Endothelial cell of umbilical vein (primary cell): ENCODE measurements around the gene PPP1R1B. TPM values are rescaled to one million over a fixed set of nuclear protein-coding genes. Genes with fewer than 3 reads are reported as not detected.

Source experiments
- BruUV-seq: library from RNA; stranded (reverse); fragments of 400-500 nt; replicated peaks from 2 replicates; lab custom pipeline; 2021; lab: Mats Ljungman, UMichigan
- CTCF ChIA-PET: fragments of 300-600, 350-600 bp; sonication (Branson Sonifier 250); formaldehyde crosslinking; loops from one replicate; lab custom pipeline; 2021; ENCODE audit warnings: antibody characterized with exemption, inconsistent platforms; lab: Charles Lee
- POLR2A ChIA-PET: fragments of 300-600, 350-600 bp; sonication (Branson Sonifier 250); formaldehyde crosslinking; loops from one replicate; lab custom pipeline; 2021; ENCODE audit warnings: antibody characterized with exemption, inconsistent platforms; lab: Charles Lee
- DNase-seq: peaks from one replicate; pipeline ENCODE4 v3.0.0-alpha.2; 2011; ENCODE audit warnings: low read depth, low spot score
- FAIRE-seq: peaks from 2 replicates; lab custom pipeline; 2011; peaks lifted over from hg19 to GRCh38; lab: Jason Lieb, UNC
- H2AFZ ChIP-seq: 2 replicates; pipeline ENCODE4 v1.6.0; 2012; ENCODE audit warnings: low read depth, low read length, control low read depth, inconsistent platforms
- H3K27ac ChIP-seq: 2 replicates; pipeline ENCODE4 v1.5.1; 2011; ENCODE audit warnings: low read depth, mild to moderate bottlenecking, control low read depth, low read length, moderate library complexity; ENCODE audit not compliant: insufficient read depth
- H3K27me3 ChIP-seq, 2 experiments: 2 replicates each; pipeline versions ENCODE4 v1.6.0 to v1.6.1; 2011; ENCODE audit warnings: low read length in 2 of 2, mixed read lengths in 1 of 2; ENCODE audit not compliant: control insufficient read depth in 2 of 2, insufficient read depth in 2 of 2
- H3K36me3 ChIP-seq, 2 experiments: 2 replicates in 1 of 2; 3 replicates in 1 of 2; pipeline ENCODE4 v1.5.1; 2011; ENCODE audit warnings: low read length in 2 of 2, mild to moderate bottlenecking in 1 of 2, moderate library complexity in 1 of 2; ENCODE audit not compliant: control insufficient read depth in 2 of 2, insufficient read depth in 2 of 2; ENCODE audit errors: extremely low read depth in 1 of 2
- H3K4me1 ChIP-seq: 3 replicates; pipeline ENCODE4 v1.5.1; 2011; ENCODE audit warnings: mild to moderate bottlenecking, low read length; ENCODE audit not compliant: control insufficient read depth, insufficient read depth; ENCODE audit errors: extremely low read depth
- H3K4me2 ChIP-seq: 2 replicates; pipeline ENCODE4 v1.6.1; 2011; ENCODE audit warnings: low read length, control low read depth, mixed read lengths; ENCODE audit not compliant: insufficient read depth
- H3K4me3 ChIP-seq, 3 experiments: fragments of 200-600 bp in 1 of 3; sonication (generic), shearing (Covaris generic) in 1 of 3; replicated peaks in 1 of 3; 2 replicates each; pipeline ENCODE4 v1.5.1; 2011 to 2016; ENCODE audit warnings: control low read depth in 3 of 3, low read length in 3 of 3, mild to moderate bottlenecking in 2 of 3, inconsistent platforms in 1 of 3, low read depth in 1 of 3, moderate library complexity in 1 of 3; ENCODE audit not compliant: insufficient read depth in 1 of 3
- H3K79me2 ChIP-seq: 2 replicates; pipeline ENCODE4 v1.6.0; 2012; ENCODE audit warnings: low read length, inconsistent platforms; ENCODE audit not compliant: control insufficient read depth, insufficient read depth
- H3K9ac ChIP-seq: replicated peaks from 2 replicates; pipeline ENCODE3; 2011; ENCODE audit warnings: low read length, control low read depth; ENCODE audit not compliant: insufficient read depth; ENCODE audit errors: extremely low read depth
- H3K9me1 ChIP-seq: replicated peaks from 3 replicates; pipeline ENCODE4 v1.6.0; 2011; ENCODE audit warnings: mild to moderate bottlenecking, low read length; ENCODE audit not compliant: control insufficient read depth, insufficient read depth; ENCODE audit errors: extremely low read depth
- H3K9me3 ChIP-seq: replicated peaks from 2 replicates; pipeline ENCODE4 v1.5.1; 2012; ENCODE audit warnings: low read length, inconsistent platforms; ENCODE audit not compliant: control insufficient read depth, insufficient read depth
- H4K20me1 ChIP-seq: replicated peaks from 2 replicates; pipeline ENCODE3; 2011; ENCODE audit warnings: mild to moderate bottlenecking, low read length; ENCODE audit not compliant: control insufficient read depth, insufficient read depth; ENCODE audit errors: extremely low read depth
- CTCF ChIP-seq, 2 donors: IDR thresholded peaks; 1 replicate in 1 of 2; 2 replicates in 1 of 2; pipeline ENCODE4 v1.5.1; 2011; ENCODE audit warnings: low read length in 2 of 2, mild to moderate bottlenecking in 2 of 2, moderate library complexity in 2 of 2, control low read depth in 1 of 2, inconsistent platforms in 1 of 2, low read depth in 1 of 2; ENCODE audit not compliant: insufficient read depth in 1 of 2; ENCODE audit errors: extremely low read depth in 1 of 2
- EZH2 ChIP-seq: IDR thresholded peaks from 2 replicates; pipeline ENCODE4 v1.6.1; 2012; ENCODE audit warnings: borderline replicate concordance, low read depth, mild to moderate bottlenecking, moderate library complexity, low read length, inconsistent platforms; ENCODE audit not compliant: severe bottlenecking
- FOS ChIP-seq: IDR thresholded peaks from 2 replicates; pipeline ENCODE4 v1.6.1; 2011; ENCODE audit warnings: mild to moderate bottlenecking, low read length, moderate library complexity, borderline replicate concordance; ENCODE audit not compliant: insufficient read depth
- GATA2 ChIP-seq: IDR thresholded peaks from 2 replicates; pipeline ENCODE4 v1.7.0; 2011; ENCODE audit warnings: low read depth, mild to moderate bottlenecking, moderate library complexity, mixed read lengths, low read length; ENCODE audit not compliant: insufficient read length, insufficient read depth
- JUN ChIP-seq: IDR thresholded peaks from 2 replicates; pipeline ENCODE4 v1.6.1; 2011; ENCODE audit warnings: borderline replicate concordance, low read depth; ENCODE audit not compliant: insufficient read length, insufficient read depth
- MAX ChIP-seq: IDR thresholded peaks from 2 replicates; pipeline ENCODE4 v1.6.1; 2011; ENCODE audit not compliant: insufficient read depth, insufficient read length
- MYC ChIP-seq: IDR thresholded peaks from one replicate; pipeline ENCODE4 v1.6.1; 2011; ENCODE audit warnings: mild to moderate bottlenecking, low read depth, low read length
- POLR2A ChIP-seq: IDR thresholded peaks from 2 replicates; pipeline ENCODE4 v1.6.1; 2012; ENCODE audit warnings: low read depth, mild to moderate bottlenecking, control low read depth, low read length
- POLR2AphosphoS5 ChIP-seq: IDR thresholded peaks from 2 replicates; pipeline ENCODE4 v1.6.1; 2012; ENCODE audit warnings: low read depth, mild to moderate bottlenecking, control low read depth, low read length, moderate library complexity; ENCODE audit not compliant: insufficient read depth
- dilution Hi-C: fragments of 300-500 bp; cut with MboI; formaldehyde crosslinking; loops from one replicate; pipeline ENCODE4 v1.15.0; 2019; ENCODE audit warnings: low sequenced_read_pairs; ENCODE audit not compliant: extremely low pct_ligation_motif_present
- intact Hi-C: fragments of 100-400 bp; cut with micrococcal nuclease; formaldehyde crosslinking; loops from one replicate; pipeline ENCODE4 v1.10.0; 2022
- polyA plus RNA-seq, 4 experiments: library from polyadenylated mRNA; depleted of rRNA in 3 of 4; stranded (reverse) in 3 of 4; unstranded in 1 of 4; fragments of >200 nt; gene quantifications; 2 replicates each; pipeline versions ENCODE4 v1.2.1 to v1.2.3, GENCODE V29; 2011 to 2012; ENCODE audit warnings: missing spikeins in 1 of 4
- total RNA-seq: library from RNA; stranded (reverse); gene quantifications from 2 replicates; pipeline ENCODE4 v1.2.3, GENCODE V29; 2021

PPP1R1B gene
- total and polyA plus RNA-seq, 2 donors (not counting 3 experiments of a cell fraction or from before 2014, with no cell fraction given) = not detected

GRCh38 chr17:39677072-39677471 is 50.3 kb downstream of the PPP1R1B start:
- H3K9ac ChIP-seq = no peak overlapping the region

More at GRCh38 chr17:39677072-39677471, 50.3 kb downstream of the PPP1R1B start:
- ChIA-PET CTCF (interaction anchor here (0.8 to 13.1 kb wide), 4 partner anchors 11 to 57 kb away, joined by 3 to 291 read pairs (median 5); no protein-coding TSS in a partner anchor), POLR2A (no interaction called here)
- H3K36me3 ChIP-seq = no peaks in the 10 kb centered on the region
- no peaks in the 10 kb centered on the region for H3K9me1 ChIP-seq
- dilution Hi-C loops (no loop called here), intact Hi-C loops (no loop called here)
- FAIRE-seq = no peak
- H3K27me3 ChIP-seq = no peaks in the 10 kb centered on the region
- H3K4me1 ChIP-seq = no peaks in the 10 kb centered on the region
- no peak for DNase-seq
- no peaks in the 10 kb centered on the region for H4K20me1 ChIP-seq
- no peaks in the 10 kb centered on the region for H3K79me2 ChIP-seq
- no peaks in the 10 kb centered on the region for H3K9me3 ChIP-seq
- TF ChIP-seq POLR2AphosphoS5 (no peak), POLR2A (no peak), MAX (no peak), CTCF (IDR thresholded peaks at IDR 0.05; ENCODE audit: extremely low read depth in 1 of 2, insufficient read depth in 1 of 2, low read depth in 1 of 2, low read length in 2 of 2) (no peak), FOS (no peak), EZH2 (no peak), GATA2 (no peak), JUN (no peak), MYC (no peak)
- H3K27ac ChIP-seq = no peak overlapping the region
- no peak overlapping the region for H3K4me2 ChIP-seq
- H3K4me3 ChIP-seq = no peak overlapping the region
- no TSS peak for BruUV-seq
- no peak overlapping the region for H2AFZ ChIP-seq
